A673 (cell line): ENCODE measurements around the gene LGALS7B.

Source experiments
- CTCF ChIP-seq: fragments of 300-800, 200-600 bp; sonication (generic); conservative IDR thresholded peaks from 2 replicates; pipeline ENCODE4 v1.5.1; 2017; ENCODE audit warnings: low read depth, mild to moderate bottlenecking, antibody characterized with exemption, low read length, moderate library complexity, mixed read lengths
- EZH2 ChIP-seq: fragments of 200-600 bp; sonication (generic); IDR thresholded peaks from 2 replicates; pipeline ENCODE4 v1.6.1; 2017; ENCODE audit warnings: borderline replicate concordance, low read depth, mild to moderate bottlenecking, mixed read lengths, antibody characterized with exemption, low read length; ENCODE audit not compliant: poor library complexity, severe bottlenecking

- TF ChIP-seq CTCF (no peak), EZH2 (no peak)
Observed at GRCh38 chr19:38815059-38816001, 26.3 kb downstream of the LGALS7B start.
